Left kidney (tissue), 2 donors: Measurements from ENCODE around the gene SLC38A8. TPM values are rescaled to one million over a fixed set of nuclear protein-coding genes. Genes with fewer than 3 reads are reported as not detected.

Experiments used
- DNase-seq: peaks from one replicate; pipeline ENCODE4 v3.0.0-alpha.2; 2013
- polyA plus RNA-seq: library from polyadenylated mRNA; unstranded; fragments of 120-200 nt; gene quantifications from one replicate; pipeline ENCODE4 v1.2.1, GENCODE V29; 2013; ENCODE audit not compliant: insufficient read length

SLC38A8 gene
- polyA plus RNA-seq, 1 donor, result not detected

GRCh38 chr16:84068783-84069462 is 26.3 kb upstream of the SLC38A8 start:
- DNase-seq, result no peak

GRCh38 chr16:84068041-84068440 is 25.4 kb upstream of the SLC38A8 start:
- DNase-seq, result no peak

- DNase-seq, result no peak
Observed at GRCh38 chr16:84067640-84068039, 25.0 kb upstream of the SLC38A8 start.

- DNase-seq, result peak; percentile 44
Observed at GRCh38 chr16:84065536-84066132, 23.0 kb upstream of the SLC38A8 start.

GRCh38 chr16:84063980-84064379 is 21.4 kb upstream of the SLC38A8 start:
- DNase-seq, result no peak

GRCh38 chr16:84062734-84063640 is 20.4 kb upstream of the SLC38A8 start:
- peak; percentile 52 for DNase-seq

GRCh38 chr16:84061236-84061819 is 18.7 kb upstream of the SLC38A8 start:
- DNase-seq, result no peak

- no peak for DNase-seq
Observed at GRCh38 chr16:84059946-84060901, 17.6 kb upstream of the SLC38A8 start.

GRCh38 chr16:84059111-84059510 is 16.5 kb upstream of the SLC38A8 start:
- no peak for DNase-seq

- no peak for DNase-seq
Observed at GRCh38 chr16:84058664-84059063, 16.1 kb upstream of the SLC38A8 start.

- no peak for DNase-seq
Observed at GRCh38 chr16:84058211-84058610, 15.6 kb upstream of the SLC38A8 start.

GRCh38 chr16:84056933-84057332 is 14.3 kb upstream of the SLC38A8 start:
- DNase-seq, result no peak

GRCh38 chr16:84055801-84056634 is 13.4 kb upstream of the SLC38A8 start:
- no peak for DNase-seq

- DNase-seq, result no peak
Observed at GRCh38 chr16:84055366-84055765, 12.8 kb upstream of the SLC38A8 start.

- DNase-seq, result no peak
Observed at GRCh38 chr16:84054916-84055315, 12.3 kb upstream of the SLC38A8 start.

- no peak for DNase-seq
Observed at GRCh38 chr16:84054271-84054670, 11.7 kb upstream of the SLC38A8 start.

GRCh38 chr16:84053237-84053636 is 10.6 kb upstream of the SLC38A8 start:
- DNase-seq, result no peak

- no peak for DNase-seq
Observed at GRCh38 chr16:84052071-84052622, 9.6 kb upstream of the SLC38A8 start.

- DNase-seq, result no peak
Observed at GRCh38 chr16:84050316-84050715, 7.7 kb upstream of the SLC38A8 start.

GRCh38 chr16:84049403-84050060 is 6.9 kb upstream of the SLC38A8 start:
- DNase-seq, result no peak
